ENCODE measurements around the gene CTDSP1. TPM values are rescaled to one million over a fixed set of nuclear protein-coding genes. Genes with fewer than 3 reads are reported as not detected.

CTDSP1 gene
- total RNA-seq, 1 donor from 2014 or later, result 96.4 TPM

- Mint-ChIP-seq H3K4me3 (no peak overlapping the region), H3K27ac (no peak overlapping the region), H3K36me3 (no peaks in the 10 kb centered on the region), H3K9me3 (no peaks in the 10 kb centered on the region), H3K27me3 (no peaks in the 10 kb centered on the region), H3K4me1 (ENCODE audit: unreplicated experiment) (no peaks in the 10 kb centered on the region)
- DNase-seq (ENCODE audit: extremely low spot score, unreplicated experiment), result no peak
- no peak for TF ChIP-seq CTCF (conservative IDR thresholded peaks at IDR 0.05)
Observed at GRCh38 chr2:218436992-218437391, 37.3 kb downstream of the CTDSP1 start.

GRCh38 chr2:218437969-218438368 lies 38.3 kb downstream of the CTDSP1 start:
- no peak overlapping the region for H3K4me3 Mint-ChIP-seq
- H3K4me1 Mint-ChIP-seq (ENCODE audit: unreplicated experiment), result no peaks in the 10 kb centered on the region
- no peak for DNase-seq (ENCODE audit: extremely low spot score, unreplicated experiment)
- H3K9me3 Mint-ChIP-seq, result no peaks in the 10 kb centered on the region
- TF ChIP-seq CTCF (conservative IDR thresholded peaks at IDR 0.05), result no peak
- H3K36me3 Mint-ChIP-seq, result no peaks in the 10 kb centered on the region
- no peaks in the 10 kb centered on the region for H3K27me3 Mint-ChIP-seq
- no peak overlapping the region for H3K27ac Mint-ChIP-seq

- DNase-seq (ENCODE audit: extremely low spot score, unreplicated experiment), result no peak
- H3K4me3 Mint-ChIP-seq, result no peak overlapping the region
- H3K27ac Mint-ChIP-seq, result no peak overlapping the region
- no peaks in the 10 kb centered on the region for H3K27me3 Mint-ChIP-seq
- H3K9me3 Mint-ChIP-seq, result no peaks in the 10 kb centered on the region
- no peaks in the 10 kb centered on the region for H3K4me1 Mint-ChIP-seq (ENCODE audit: unreplicated experiment)
- TF ChIP-seq CTCF (conservative IDR thresholded peaks at IDR 0.05), result no peak
- H3K36me3 Mint-ChIP-seq, result no peaks in the 10 kb centered on the region
Observed at GRCh38 chr2:218438596-218438995, 38.9 kb downstream of the CTDSP1 start.

GRCh38 chr2:218444692-218445357 lies 45.2 kb downstream of the CTDSP1 start:
- TF ChIP-seq CTCF (conservative IDR thresholded peaks at IDR 0.05), result no peak
- H3K36me3 Mint-ChIP-seq, result peaks cover 15% of the 10 kb centered on the region
- H3K9me3 Mint-ChIP-seq, result no peaks in the 10 kb centered on the region
- no peaks in the 10 kb centered on the region for H3K4me1 Mint-ChIP-seq (ENCODE audit: unreplicated experiment)
- peak overlapping the region; percentile 84 for H3K27ac Mint-ChIP-seq
- no peak for DNase-seq (ENCODE audit: extremely low spot score, unreplicated experiment)
- no peaks in the 10 kb centered on the region for H3K27me3 Mint-ChIP-seq
- peak overlapping the region; percentile 53 for H3K4me3 Mint-ChIP-seq

GRCh38 chr2:218445602-218446001 lies 45.9 kb downstream of the CTDSP1 start:
- H3K4me1 Mint-ChIP-seq (ENCODE audit: unreplicated experiment), result no peaks in the 10 kb centered on the region
- TF ChIP-seq CTCF (conservative IDR thresholded peaks at IDR 0.05), result no peak
- no peak for DNase-seq (ENCODE audit: extremely low spot score, unreplicated experiment)
- no peaks in the 10 kb centered on the region for H3K9me3 Mint-ChIP-seq
- no peaks in the 10 kb centered on the region for H3K27me3 Mint-ChIP-seq
- H3K4me3 Mint-ChIP-seq, result no peak overlapping the region
- H3K36me3 Mint-ChIP-seq, result peaks cover 19% of the 10 kb centered on the region
- H3K27ac Mint-ChIP-seq, result no peak overlapping the region
